ENCODE measurements around the gene PARS2. TPM values are rescaled to one million over a fixed set of nuclear protein-coding genes. Genes with fewer than 3 reads are reported as not detected.

Gene PARS2
- total and polyA plus RNA-seq, 2 experiments from 2014 or later: 4.8 to 9.3 TPM

DNA sequence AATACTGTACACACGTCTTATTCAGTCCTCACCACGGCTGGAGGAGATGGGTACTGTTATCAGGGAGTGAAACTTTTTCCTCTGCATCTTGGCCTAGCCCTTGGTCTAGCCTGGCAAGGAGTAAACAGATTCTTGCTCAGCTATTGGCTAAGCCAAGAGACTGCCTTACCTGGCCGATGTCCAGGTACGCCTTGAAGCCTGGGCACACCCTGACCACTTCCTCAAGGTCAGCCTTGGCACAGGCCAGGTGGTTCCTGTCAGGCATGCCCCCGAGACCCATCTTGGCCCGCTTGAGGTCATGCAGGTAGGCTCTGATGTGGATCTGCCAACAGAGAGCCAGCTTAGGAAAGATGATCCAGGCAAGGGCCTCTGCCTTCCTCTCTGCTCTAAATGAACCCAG, 17.8 kb upstream of the PARS2 start:
- Histone ChIP-seq H2AFZ (no peak overlapping the region), H3K9me2 (replicated peaks; ENCODE audit: insufficient read depth) (no peaks in the 10 kb centered on the region), H3K27ac (no peak overlapping the region), H3K4me1 (ENCODE audit: insufficient read depth) (no peaks in the 10 kb centered on the region), H3K4me2 (no peak overlapping the region), H4K20me1 (ENCODE audit: insufficient read depth, poor library complexity, severe bottlenecking) (no peaks in the 10 kb centered on the region), H3K27me3 (peaks cover 8% of the 10 kb centered on the region), H3K36me3 (replicated peaks; ENCODE audit: insufficient read depth, low read depth) (no peaks in the 10 kb centered on the region), H3K4me3 (no peak overlapping the region), H3K79me2 (no peaks in the 10 kb centered on the region), H3K9me3 (ENCODE audit: low read depth) (no peaks in the 10 kb centered on the region)
- DNase-seq (ENCODE audit: low spot score): no peak
- 88% methylated on average over 6 of the region's 6 CpGs for WGBS (ENCODE audit: low lambda C conversion rate, missing lambda C conversion rate)
- TF ChIP-seq EZH2 (IDR thresholded peaks at IDR 0.05; ENCODE audit: borderline replicate concordance) (no peak), EZH2phosphoT487 (IDR thresholded peaks at IDR 0.05; ENCODE audit: low read depth, severe bottlenecking, unreplicated experiment) (no peak)
- TF ChIP-seq, protein P1, sequence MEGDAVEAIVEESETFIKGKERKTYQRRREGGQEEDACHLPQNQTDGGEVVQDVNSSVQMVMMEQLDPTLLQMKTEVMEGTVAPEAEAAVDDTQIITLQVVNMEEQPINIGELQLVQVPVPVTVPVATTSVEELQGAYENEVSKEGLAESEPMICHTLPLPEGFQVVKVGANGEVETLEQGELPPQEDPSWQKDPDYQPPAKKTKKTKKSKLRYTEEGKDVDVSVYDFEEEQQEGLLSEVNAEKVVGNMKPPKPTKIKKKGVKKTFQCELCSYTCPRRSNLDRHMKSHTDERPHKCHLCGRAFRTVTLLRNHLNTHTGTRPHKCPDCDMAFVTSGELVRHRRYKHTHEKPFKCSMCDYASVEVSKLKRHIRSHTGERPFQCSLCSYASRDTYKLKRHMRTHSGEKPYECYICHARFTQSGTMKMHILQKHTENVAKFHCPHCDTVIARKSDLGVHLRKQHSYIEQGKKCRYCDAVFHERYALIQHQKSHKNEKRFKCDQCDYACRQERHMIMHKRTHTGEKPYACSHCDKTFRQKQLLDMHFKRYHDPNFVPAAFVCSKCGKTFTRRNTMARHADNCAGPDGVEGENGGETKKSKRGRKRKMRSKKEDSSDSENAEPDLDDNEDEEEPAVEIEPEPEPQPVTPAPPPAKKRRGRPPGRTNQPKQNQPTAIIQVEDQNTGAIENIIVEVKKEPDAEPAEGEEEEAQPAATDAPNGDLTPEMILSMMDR (IDR thresholded peaks at IDR 0.05; ENCODE audit: poor library complexity): no peak

DNA sequence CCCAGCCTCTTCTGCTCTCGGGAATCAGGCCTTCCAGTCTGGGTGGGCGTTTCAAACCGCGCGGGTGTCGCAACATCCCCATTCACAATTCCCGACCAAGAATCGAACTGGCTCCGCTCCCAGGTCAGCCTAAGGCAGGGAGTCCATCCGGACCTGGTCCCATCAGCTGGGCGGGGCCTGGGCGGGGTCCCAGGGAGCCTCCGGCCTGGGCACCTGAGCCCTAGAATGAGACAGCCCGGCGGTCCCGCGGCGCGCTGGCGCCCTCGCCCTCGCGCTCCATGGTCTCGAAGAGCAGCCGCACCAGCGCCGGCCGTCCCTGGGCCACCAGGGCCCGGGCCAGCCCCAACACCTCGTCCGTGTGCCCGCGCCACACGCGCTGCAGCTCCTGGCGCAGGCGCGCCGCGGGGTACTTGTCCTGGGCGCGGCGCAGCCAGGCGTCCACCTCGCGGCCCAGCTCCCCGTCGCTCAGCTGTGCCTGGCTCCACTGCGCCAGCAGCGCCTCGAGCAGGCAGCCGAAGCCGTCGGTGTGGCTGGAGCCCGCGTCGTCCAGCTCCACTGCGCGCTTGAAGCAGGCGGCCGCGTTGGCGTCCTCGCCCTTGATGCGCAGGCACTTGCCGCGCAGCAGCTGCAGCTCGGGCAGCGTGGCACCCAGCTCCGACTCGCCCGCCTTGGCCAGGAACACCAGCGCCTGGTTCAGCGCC, 16.9 kb upstream of the PARS2 start:
- no peak overlapping the region for H2AFZ ChIP-seq
- peaks cover under 1% of the 10 kb centered on the region for H3K4me1 ChIP-seq (ENCODE audit: insufficient read depth)
- no peaks in the 10 kb centered on the region for H3K9me3 ChIP-seq (ENCODE audit: low read depth)
- H3K27me3 ChIP-seq: peaks cover 8% of the 10 kb centered on the region
- peak overlapping the region; percentile 60 for H3K4me2 ChIP-seq
- H4K20me1 ChIP-seq (ENCODE audit: insufficient read depth, poor library complexity, severe bottlenecking): no peaks in the 10 kb centered on the region
- H3K4me3 ChIP-seq: no peak overlapping the region
- H3K79me2 ChIP-seq: no peaks in the 10 kb centered on the region
- no peaks in the 10 kb centered on the region for H3K9me2 ChIP-seq (replicated peaks; ENCODE audit: insufficient read depth)
- H3K36me3 ChIP-seq (replicated peaks; ENCODE audit: insufficient read depth, low read depth): no peaks in the 10 kb centered on the region
- WGBS (ENCODE audit: low lambda C conversion rate, missing lambda C conversion rate): 57% methylated on average over 62 of the region's 74 CpGs
- H3K27ac ChIP-seq: no peak overlapping the region
- no peak for DNase-seq (ENCODE audit: low spot score)
- no peak for TF ChIP-seq EZH2phosphoT487 (IDR thresholded peaks at IDR 0.05; ENCODE audit: low read depth, severe bottlenecking, unreplicated experiment)
- no peak for TF ChIP-seq EZH2 (IDR thresholded peaks at IDR 0.05; ENCODE audit: borderline replicate concordance)
- TF ChIP-seq, protein P1 (IDR thresholded peaks at IDR 0.05; ENCODE audit: poor library complexity): no peak

DNA sequence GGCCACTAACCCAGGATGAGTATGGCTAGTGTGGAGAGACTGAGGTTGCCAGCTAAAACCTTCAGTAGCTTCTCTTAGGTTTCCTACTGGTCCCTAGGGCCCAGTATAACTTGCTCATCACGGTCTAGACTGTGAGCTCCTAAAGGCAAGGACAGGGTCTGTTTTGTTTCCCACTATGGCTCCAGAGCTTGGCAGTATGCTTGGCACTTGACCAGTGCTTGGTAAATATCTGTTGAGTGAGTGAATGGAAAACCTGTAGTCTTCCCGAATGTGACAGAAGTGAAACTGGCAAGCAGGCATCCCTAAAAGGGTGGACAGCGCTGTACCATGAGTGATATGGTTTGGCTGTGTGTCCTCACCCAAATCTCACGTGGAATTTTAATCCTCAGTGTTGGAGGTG, 13.1 kb upstream of the PARS2 start:
- H3K4me1 ChIP-seq (ENCODE audit: insufficient read depth): peaks cover 4% of the 10 kb centered on the region
- H3K27me3 ChIP-seq: peaks cover 7% of the 10 kb centered on the region
- DNase-seq (ENCODE audit: low spot score): no peak
- 72% methylated on average over 4 of the region's 4 CpGs for WGBS (ENCODE audit: low lambda C conversion rate, missing lambda C conversion rate)
- TF ChIP-seq, protein P1 (IDR thresholded peaks at IDR 0.05; ENCODE audit: poor library complexity): no peak
- TF ChIP-seq EZH2phosphoT487 (IDR thresholded peaks at IDR 0.05; ENCODE audit: low read depth, severe bottlenecking, unreplicated experiment) (no peak), EZH2 (IDR thresholded peaks at IDR 0.05; ENCODE audit: borderline replicate concordance) (no peak)
- no peaks in the 10 kb centered on the region for H3K9me3 ChIP-seq (ENCODE audit: low read depth)
- H3K79me2 ChIP-seq: no peaks in the 10 kb centered on the region
- no peak overlapping the region for H3K4me3 ChIP-seq
- H3K27ac ChIP-seq: no peak overlapping the region
- H4K20me1 ChIP-seq (ENCODE audit: insufficient read depth, poor library complexity, severe bottlenecking): no peaks in the 10 kb centered on the region
- no peak overlapping the region for H2AFZ ChIP-seq
- H3K9me2 ChIP-seq (replicated peaks; ENCODE audit: insufficient read depth): no peaks in the 10 kb centered on the region
- no peaks in the 10 kb centered on the region for H3K36me3 ChIP-seq (replicated peaks; ENCODE audit: insufficient read depth, low read depth)
- no peak overlapping the region for H3K4me2 ChIP-seq
